HCT116 (cell line): Measurements from ENCODE around the gene EFCAB13. TPM values are rescaled to one million over a fixed set of nuclear protein-coding genes. Genes with fewer than 3 reads are reported as not detected.

Experiments
- ATAC-seq: fragments of 200-7000 bp; cut with Tn5 transposase; 2 replicates; pipeline ENCODE4 v1.9.1; 2020; ENCODE audit warnings: mild to moderate bottlenecking, moderate library complexity
- BruUV-seq: library from RNA; stranded (reverse); fragments of 400-500 nt; replicated peaks from 2 replicates; lab custom pipeline; 2021; lab: Mats Ljungman, UMichigan
- CTCF ChIA-PET: fragments of 300-600 bp; sonication (Branson Sonifier 250); formaldehyde crosslinking; loops from one replicate; lab custom pipeline; 2021; ENCODE audit warnings: antibody characterized with exemption; lab: Charles Lee
- POLR2A ChIA-PET: fragments of 300-600, 350-600 bp; sonication (Branson Sonifier 250); formaldehyde crosslinking; loops from one replicate; lab custom pipeline; 2021; ENCODE audit warnings: antibody characterized with exemption; lab: Charles Lee
- RAD21 ChIA-PET, 2 experiments: fragments of 300-600 bp; sonication (Branson Sonifier 250); formaldehyde crosslinking; loops; one replicate each; lab custom pipeline; 2023; ENCODE audit warnings: low total read pairs in 2 of 2; ENCODE audit not compliant: uncharacterized antibody in 2 of 2, unreplicated experiment in 2 of 2, low non-redundant PET in 1 of 2; lab: Charles Lee
- DNase-seq: peaks from one replicate; pipeline ENCODE4 v3.0.0-alpha.2; 2010; ENCODE audit warnings: low read depth, low spot score
- H2AFZ ChIP-seq: fragments of 200-600 bp; shearing (Covaris generic), sonication (generic); 2 replicates; pipeline ENCODE4 v1.6.1; 2017; ENCODE audit warnings: low read depth, mixed run types, mixed read lengths, antibody characterized with exemption, low read length; ENCODE audit not compliant: poor library complexity, severe bottlenecking
- H3K27ac ChIP-seq: 2 replicates; pipeline ENCODE4 v1.5.1; 2012; ENCODE audit warnings: low read depth, low read length
- H3K27me3 ChIP-seq: fragments of 200-600 bp; sonication (generic); 2 replicates; pipeline ENCODE4 v1.6.1; 2016; ENCODE audit warnings: mixed run types, low read length, mixed read lengths; ENCODE audit not compliant: insufficient read depth
- H3K36me3 ChIP-seq, 2 experiments: fragments of 200-500 bp in 1 of 2; fragments of 200-600 bp in 1 of 2; sonication (Bioruptor generic) in 1 of 2; sonication (generic) in 1 of 2; 2 replicates each; pipeline versions ENCODE4 v1.5.1 to v1.6.1; 2014 to 2016; ENCODE audit warnings: low read length in 2 of 2, inconsistent platforms in 1 of 2, mixed read lengths in 1 of 2, mixed run types in 1 of 2; ENCODE audit not compliant: insufficient read depth in 2 of 2, control insufficient read depth in 1 of 2
- H3K4me1 ChIP-seq, 2 experiments: fragments of 200-600 bp in 1 of 2; sonication (generic) in 1 of 2; 2 replicates each; pipeline versions ENCODE4 v1.5.1 to v1.6.1; 2012 to 2017; ENCODE audit warnings: low read length in 2 of 2, inconsistent platforms in 1 of 2, mild to moderate bottlenecking in 1 of 2, mixed read lengths in 1 of 2, mixed run types in 1 of 2, moderate library complexity in 1 of 2; ENCODE audit not compliant: insufficient read depth in 2 of 2, control insufficient read depth in 1 of 2
- H3K4me2 ChIP-seq: fragments of 200-600 bp; sonication (generic); 2 replicates; pipeline ENCODE4 v1.6.1; 2017; ENCODE audit warnings: mixed run types, low read length, mixed read lengths
- H3K4me3 ChIP-seq, 2 experiments: fragments of 200-600 bp in 1 of 2; sonication (generic) in 1 of 2; replicated peaks in 1 of 2; 2 replicates each; pipeline ENCODE4 v1.5.1; 2011 to 2016; ENCODE audit warnings: low read length in 2 of 2, control low read depth in 1 of 2, low read depth in 1 of 2, mild to moderate bottlenecking in 1 of 2, mixed read lengths in 1 of 2, mixed run types in 1 of 2
- H3K79me2 ChIP-seq: fragments of 200-600 bp; sonication (generic); 2 replicates; pipeline ENCODE4 v1.6.1; 2017; ENCODE audit warnings: mild to moderate bottlenecking, mixed run types, low read length, moderate library complexity, mixed read lengths; ENCODE audit not compliant: insufficient read depth
- H3K9ac ChIP-seq: fragments of 200-600 bp; sonication (generic); 2 replicates; pipeline ENCODE4 v1.6.1; 2016; ENCODE audit warnings: low read length, mixed read lengths
- H3K9me2 ChIP-seq: fragments of 200-600 bp; sonication (generic), shearing (Covaris generic); 2 replicates; pipeline ENCODE4 v1.6.1; 2017; ENCODE audit warnings: mixed run types, mild to moderate bottlenecking, moderate library complexity; ENCODE audit not compliant: insufficient read depth
- H3K9me3 ChIP-seq, 2 experiments: fragments of 200-500 bp in 1 of 2; fragments of 200-600 bp in 1 of 2; sonication (Bioruptor generic) in 1 of 2; sonication (generic) in 1 of 2; 2 replicates each; pipeline ENCODE4 v1.6.1; 2014 to 2017; ENCODE audit warnings: low read length in 2 of 2, mixed read lengths in 2 of 2, inconsistent platforms in 1 of 2, low read depth in 1 of 2, mild to moderate bottlenecking in 1 of 2, mixed run types in 1 of 2, moderate library complexity in 1 of 2; ENCODE audit not compliant: control insufficient read depth in 1 of 2, insufficient read depth in 1 of 2
- H4K20me1 ChIP-seq: fragments of 200-600 bp; sonication (generic), shearing (Covaris generic); 2 replicates; pipeline ENCODE4 v1.6.1; 2017; ENCODE audit warnings: mixed run types, mild to moderate bottlenecking, moderate library complexity; ENCODE audit not compliant: insufficient read depth
- ATF3 ChIP-seq: IDR thresholded peaks from 2 replicates; pipeline ENCODE4 v1.6.1; 2012
- CEBPB ChIP-seq: IDR thresholded peaks from 2 replicates; pipeline ENCODE4 v1.6.1; 2012; ENCODE audit warnings: low read depth
- CTCF ChIP-seq, 3 experiments: fragments of 200-600 bp in 1 of 3; sonication (generic) in 1 of 3; IDR thresholded peaks in 2 of 3; conservative IDR thresholded peaks in 1 of 3; 2 replicates each; pipeline ENCODE4 v1.5.1; 2012 to 2017; ENCODE audit warnings: low read depth in 2 of 3, low read length in 2 of 3, antibody characterized with exemption in 1 of 3, borderline replicate concordance in 1 of 3, control low read depth in 1 of 3, mild to moderate bottlenecking in 1 of 3, mixed read lengths in 1 of 3, mixed run types in 1 of 3, moderate library complexity in 1 of 3; ENCODE audit not compliant: insufficient read depth in 1 of 3
- EGR1 ChIP-seq: IDR thresholded peaks from 2 replicates; pipeline ENCODE4 v1.6.1; 2012; ENCODE audit warnings: low read depth
- ELF1 ChIP-seq: IDR thresholded peaks from 2 replicates; pipeline ENCODE4 v1.6.1; 2012; ENCODE audit warnings: low read depth, borderline replicate concordance
- EZH2 ChIP-seq: fragments of 200-600 bp; sonication (generic); IDR thresholded peaks from 2 replicates; pipeline ENCODE4 v1.6.1; 2017; ENCODE audit warnings: antibody characterized with exemption, mixed run types
- EZH2phosphoT487 ChIP-seq: fragments of 200-600 bp; IDR thresholded peaks from 2 replicates; pipeline ENCODE4 v1.6.1; 2018; ENCODE audit warnings: antibody characterized with exemption, borderline replicate concordance
- MAX ChIP-seq: IDR thresholded peaks from 2 replicates; pipeline ENCODE4 v1.6.1; 2012
- POLR2A ChIP-seq: IDR thresholded peaks from 2 replicates; pipeline ENCODE4 v1.7.0; 2011; ENCODE audit warnings: borderline replicate concordance; ENCODE audit not compliant: insufficient read depth, insufficient read length; ENCODE audit errors: extremely low read depth
- RAD21 ChIP-seq: IDR thresholded peaks from 2 replicates; pipeline ENCODE4 v1.6.1; 2012; ENCODE audit warnings: low read depth, mild to moderate bottlenecking
- REST ChIP-seq: IDR thresholded peaks from 2 replicates; pipeline ENCODE4 v1.6.1; 2012; ENCODE audit warnings: low read depth
- SIN3A ChIP-seq: IDR thresholded peaks from 2 replicates; pipeline ENCODE4 v1.6.1; 2012; ENCODE audit warnings: low read depth
- SP1 ChIP-seq: IDR thresholded peaks from 2 replicates; pipeline ENCODE4 v1.6.1; 2012; ENCODE audit warnings: low read depth
- TCF7L2 ChIP-seq: IDR thresholded peaks from 2 replicates; pipeline ENCODE4 v1.7.0; 2011; ENCODE audit warnings: borderline replicate concordance, inconsistent platforms; ENCODE audit not compliant: insufficient read depth, insufficient read length; ENCODE audit errors: extremely low read depth
- YY1 ChIP-seq: IDR thresholded peaks from 2 replicates; pipeline ENCODE4 v1.6.1; 2011; ENCODE audit warnings: low read length, low read depth, moderate library complexity, mild to moderate bottlenecking; ENCODE audit not compliant: insufficient replicate concordance; ENCODE audit errors: extremely low read depth
- ZNF274 ChIP-seq: fragments of 200-500 bp; sonication (Bioruptor generic); IDR thresholded peaks from 2 replicates; pipeline ENCODE4 v1.6.1; 2014; ENCODE audit warnings: mild to moderate bottlenecking, low read depth, low read length, inconsistent platforms
- intact Hi-C: fragments of 100-400 bp; cut with micrococcal nuclease; formaldehyde crosslinking; loops from 2 replicates; pipeline ENCODE4 v1.10.0; 2022
- total RNA-seq: library from RNA; stranded (reverse); gene quantifications from one replicate; pipeline ENCODE4 v1.2.1, GENCODE V29; 2021; ENCODE audit not compliant: unreplicated experiment

The EFCAB13 gene
- total RNA-seq, 1 experiment from 2014 or later, result not detected

- ATAC-seq (no peak), DNase-seq (no peak)
- no TSS peak for BruUV-seq
- no peaks in the 10 kb centered on the region for H3K36me3 ChIP-seq
- H3K27me3 ChIP-seq, result no peaks in the 10 kb centered on the region
- H3K9me3 ChIP-seq, result no peaks in the 10 kb centered on the region
- no peak overlapping the region for H3K4me3 ChIP-seq
- H3K9ac ChIP-seq, result no peak overlapping the region
- no peak for TF ChIP-seq EGR1
- no peak for TF ChIP-seq TCF7L2
- no peak for TF ChIP-seq POLR2A
- TF ChIP-seq YY1, result no peak
- TF ChIP-seq MAX, result no peak
- TF ChIP-seq ELF1, result no peak
- no peak for TF ChIP-seq EZH2
- TF ChIP-seq SIN3A, result no peak
- no peak for TF ChIP-seq ATF3
- TF ChIP-seq EZH2phosphoT487, result no peak
- no peak for TF ChIP-seq REST
- no peak for TF ChIP-seq SP1
- TF ChIP-seq CTCF (IDR thresholded peaks at IDR 0.05 in 2 of 3, conservative IDR thresholded peaks at IDR 0.05 in 1 of 3; ENCODE audit: borderline replicate concordance in 1 of 3, insufficient read depth in 1 of 3, low read depth in 2 of 3, low read length in 2 of 3), result no peak
- TF ChIP-seq RAD21, result no peak
- no peak for TF ChIP-seq CEBPB
- no peak for TF ChIP-seq ZNF274
- no peak overlapping the region for H2AFZ ChIP-seq
- H4K20me1 ChIP-seq, result no peaks in the 10 kb centered on the region
- intact Hi-C loops, result no loop called here
- H3K4me1 ChIP-seq, result peaks cover 13 to 21% of the 10 kb centered on the region in 2 experiments
- CTCF ChIA-PET, result no interaction called here
- H3K79me2 ChIP-seq, result no peaks in the 10 kb centered on the region
- no peak overlapping the region for H3K4me2 ChIP-seq
- POLR2A ChIA-PET, result no interaction called here
- H3K9me2 ChIP-seq, result no peaks in the 10 kb centered on the region
- RAD21 ChIA-PET, result no interaction called here
- no peak overlapping the region for H3K27ac ChIP-seq
These were observed 38.8 kb upstream of the EFCAB13 start for GRCh38 chr17:47285003-47285402.
